CD14-positive monocyte (primary cell): ENCODE data around the gene TM4SF18. TPM values are rescaled to one million over a fixed set of nuclear protein-coding genes. Genes with fewer than 3 reads are reported as not detected.
A peak's percentile ranks its signal among the peaks of the same experiment; 100 is the strongest.

ENCODE experiments used
- DNase-seq, 3 donors: peaks; one replicate each; pipeline ENCODE4 v3.0.0-alpha.2; 2011 to 2022
- H2AFZ ChIP-seq: 2 replicates; pipeline ENCODE4 v1.6.0; 2012; ENCODE audit warnings: mild to moderate bottlenecking, low read depth, low read length, inconsistent platforms; ENCODE audit not compliant: insufficient read depth, poor library complexity, severe bottlenecking
- H3K27ac ChIP-seq, 2 donors: 1 replicate in 1 of 2; 2 replicates in 1 of 2; pipeline ENCODE4 v1.5.1; 2012 to 2013; ENCODE audit warnings: low read length in 2 of 2, control low read depth in 1 of 2, inconsistent platforms in 1 of 2, low read depth in 1 of 2, mild to moderate bottlenecking in 1 of 2
- H3K27me3 ChIP-seq, 2 donors: one replicate each; pipeline versions ENCODE4 v1.6.0 to v1.6.1; 2011 to 2013; ENCODE audit warnings: low read length in 2 of 2; ENCODE audit not compliant: control insufficient read depth in 2 of 2, insufficient read depth in 2 of 2
- H3K36me3 ChIP-seq, 2 donors: replicated peaks in 1 of 2; 1 replicate in 1 of 2; 2 replicates in 1 of 2; pipeline versions ENCODE4 v1.5.1 to v1.6.1; 2012 to 2013; ENCODE audit warnings: low read length in 2 of 2, control low read depth in 1 of 2, inconsistent platforms in 1 of 2, mild to moderate bottlenecking in 1 of 2; ENCODE audit not compliant: insufficient read depth in 2 of 2, control insufficient read depth in 1 of 2
- H3K4me1 ChIP-seq, 2 donors: 1 replicate in 1 of 2; 2 replicates in 1 of 2; pipeline versions ENCODE4 v1.5.1 to v1.6.1; 2012 to 2013; ENCODE audit warnings: low read length in 2 of 2, control low read depth in 1 of 2, inconsistent platforms in 1 of 2, mild to moderate bottlenecking in 1 of 2, moderate library complexity in 1 of 2; ENCODE audit not compliant: insufficient read depth in 2 of 2, control insufficient read depth in 1 of 2
- H3K4me2 ChIP-seq: replicated peaks from 2 replicates; pipeline ENCODE3; 2012; ENCODE audit warnings: low read length, moderate library complexity, mild to moderate bottlenecking; ENCODE audit not compliant: poor library complexity, severe bottlenecking; ENCODE audit errors: extremely low read depth
- H3K4me3 ChIP-seq, 3 experiments: fragments of 200-600 bp in 1 of 3; sonication (generic) in 1 of 3; replicated peaks in 1 of 3; 1 replicate in 2 of 3; 2 replicates in 1 of 3; pipeline ENCODE4 v1.5.1; 2011 to 2013; ENCODE audit warnings: low read length in 3 of 3, mild to moderate bottlenecking in 3 of 3, control low read depth in 2 of 3, low read depth in 2 of 3, inconsistent platforms in 1 of 3, moderate library complexity in 1 of 3
- H3K79me2 ChIP-seq: 2 replicates; pipeline ENCODE4 v1.6.0; 2012; ENCODE audit warnings: mild to moderate bottlenecking, control low read depth, inconsistent platforms, low read length, moderate library complexity; ENCODE audit not compliant: insufficient read depth
- H3K9ac ChIP-seq: 2 replicates; pipeline ENCODE4 v1.6.0; 2017; ENCODE audit warnings: low read length, mild to moderate bottlenecking; ENCODE audit not compliant: insufficient read depth, poor library complexity, severe bottlenecking
- H3K9me3 ChIP-seq, 2 donors: replicated peaks in 1 of 2; 1 replicate in 1 of 2; 2 replicates in 1 of 2; pipeline versions ENCODE4 v1.5.1 to v1.6.1; 2012 to 2013; ENCODE audit warnings: low read length in 2 of 2, control low read depth in 1 of 2; ENCODE audit not compliant: control insufficient read depth in 1 of 2, insufficient read depth in 1 of 2
- H4K20me1 ChIP-seq: 2 replicates; pipeline ENCODE4 v1.6.0; 2012; ENCODE audit warnings: mild to moderate bottlenecking, low read length, control low read depth, moderate library complexity; ENCODE audit not compliant: insufficient read depth
- H3K27ac Mint-ChIP-seq, 7 donors: one replicate each; pipeline ENCODE4 v1.8.0; 2020; ENCODE audit warnings: mild to moderate bottlenecking in 7 of 7, mixed read lengths in 7 of 7, moderate library complexity in 6 of 7, inconsistent platforms in 2 of 7
- H3K27me3 Mint-ChIP-seq, 3 donors: one replicate each; pipeline ENCODE4 v1.8.0; 2021 to 2022; ENCODE audit warnings: low read depth in 3 of 3, mild to moderate bottlenecking in 3 of 3, mixed read lengths in 3 of 3, moderate library complexity in 3 of 3, inconsistent platforms in 1 of 3
- H3K36me3 Mint-ChIP-seq, 2 donors: one replicate each; pipeline ENCODE4 v1.8.0; 2020; ENCODE audit warnings: mixed read lengths in 2 of 2, inconsistent platforms in 1 of 2, mild to moderate bottlenecking in 1 of 2
- H3K4me1 Mint-ChIP-seq: one replicate; pipeline ENCODE4 v1.8.0; 2020; ENCODE audit warnings: mild to moderate bottlenecking, mixed read lengths
- H3K4me3 Mint-ChIP-seq, 2 donors: one replicate each; pipeline ENCODE4 v1.8.0; 2020; ENCODE audit warnings: mild to moderate bottlenecking in 2 of 2, mixed read lengths in 2 of 2, moderate library complexity in 1 of 2
- H3K9me3 Mint-ChIP-seq, 7 donors: one replicate each; pipeline ENCODE4 v1.8.0; 2020 to 2022; ENCODE audit warnings: mixed read lengths in 7 of 7, mild to moderate bottlenecking in 6 of 7, moderate library complexity in 6 of 7, inconsistent platforms in 2 of 7
- CTCF ChIP-seq: fragments of 200-600 bp; IDR thresholded peaks from one replicate; pipeline ENCODE4 v1.8.0; 2022; ENCODE audit warnings: antibody characterized with exemption, mild to moderate bottlenecking
- WGBS: methylation state at CpG from one replicate; pipeline ENCODE4 v1.1.5; 2013; ENCODE audit warnings: missing lambda C conversion rate; ENCODE audit not compliant: insufficient coverage; 5-methylcytosine and 5-hydroxymethylcytosine counted together
- intact Hi-C, 2 donors: fragments of 100-400 bp; cut with micrococcal nuclease; formaldehyde crosslinking; loops; one replicate each; pipeline versions ENCODE4 v1.15.0 to v1.15.1; 2023
- polyA plus RNA-seq, 3 donors: library from polyadenylated mRNA; depleted of rRNA in 1 of 3; unstranded in 2 of 3; stranded (reverse) in 1 of 3; fragments of 300-500 nt in 2 of 3; fragments of >200 nt in 1 of 3; fragmentation: Illumina TruSeq in 2 of 3; gene quantifications; 1 replicate in 2 of 3; 2 replicates in 1 of 3; pipeline ENCODE4 v1.2.3, GENCODE V29; 2012 to 2021

TM4SF18 gene
- polyA plus RNA-seq, 3 donors: not detected

- H3K4me2 ChIP-seq: no peak overlapping the region
- H3K4me1 ChIP-seq: no peaks in the 10 kb centered on the region
- H3K4me1 Mint-ChIP-seq: no peaks in the 10 kb centered on the region
- H3K36me3 Mint-ChIP-seq: no peaks in the 10 kb centered on the region
- H3K27ac Mint-ChIP-seq: no peak overlapping the region
- H4K20me1 ChIP-seq: no peaks in the 10 kb centered on the region
- no CpG with 5 or more reads among the region's 2 CpGs for WGBS
- DNase-seq: no peak
- H3K27me3 Mint-ChIP-seq: peaks cover 0 to 1% (median 0%) of the 10 kb centered on the region in 3 donors
- H3K27ac ChIP-seq: no peak overlapping the region
- intact Hi-C loops: no loop called here
- H2AFZ ChIP-seq: no peak overlapping the region
- no peaks in the 10 kb centered on the region for H3K36me3 ChIP-seq
- H3K9me3 ChIP-seq: no peaks in the 10 kb centered on the region
- no peaks in the 10 kb centered on the region for H3K9me3 Mint-ChIP-seq
- H3K4me3 ChIP-seq: no peak overlapping the region
- TF ChIP-seq CTCF: no peak
- no peak overlapping the region for H3K4me3 Mint-ChIP-seq
- no peak overlapping the region for H3K9ac ChIP-seq
- H3K79me2 ChIP-seq: no peaks in the 10 kb centered on the region
- H3K27me3 ChIP-seq: no peaks in the 10 kb centered on the region
These were observed 2.7 kb downstream of the TM4SF18 start for GRCh38 chr3:149330609-149331331.

- H3K4me2 ChIP-seq: no peak overlapping the region
- H3K79me2 ChIP-seq: no peaks in the 10 kb centered on the region
- no peak for DNase-seq
- H3K27ac ChIP-seq: no peak overlapping the region
- H3K27me3 Mint-ChIP-seq: peaks cover 0 to 2% (median 0%) of the 10 kb centered on the region in 3 donors
- H3K4me1 ChIP-seq: no peaks in the 10 kb centered on the region
- 72% methylated on average over 2 of the region's 2 CpGs for WGBS
- no peaks in the 10 kb centered on the region for H3K36me3 ChIP-seq
- H3K9ac ChIP-seq: no peak overlapping the region
- H3K27ac Mint-ChIP-seq: no peak overlapping the region
- H3K9me3 ChIP-seq: no peaks in the 10 kb centered on the region
- no peak overlapping the region for H3K4me3 ChIP-seq
- H3K27me3 ChIP-seq: no peaks in the 10 kb centered on the region
- H3K4me3 Mint-ChIP-seq: peak overlapping the region in 1 of 2 donors; percentile 42
- no peaks in the 10 kb centered on the region for H4K20me1 ChIP-seq
- H3K36me3 Mint-ChIP-seq: no peaks in the 10 kb centered on the region
- H2AFZ ChIP-seq: no peak overlapping the region
- H3K4me1 Mint-ChIP-seq: no peaks in the 10 kb centered on the region
- TF ChIP-seq CTCF: no peak
- H3K9me3 Mint-ChIP-seq: peaks cover 0 to 3% (median 0%) of the 10 kb centered on the region in 7 donors
- intact Hi-C loops: no loop called here
These were observed 6.3 kb downstream of the TM4SF18 start for GRCh38 chr3:149327156-149327555.
